ENCODE measurements around the gene VPS11.

DNA sequence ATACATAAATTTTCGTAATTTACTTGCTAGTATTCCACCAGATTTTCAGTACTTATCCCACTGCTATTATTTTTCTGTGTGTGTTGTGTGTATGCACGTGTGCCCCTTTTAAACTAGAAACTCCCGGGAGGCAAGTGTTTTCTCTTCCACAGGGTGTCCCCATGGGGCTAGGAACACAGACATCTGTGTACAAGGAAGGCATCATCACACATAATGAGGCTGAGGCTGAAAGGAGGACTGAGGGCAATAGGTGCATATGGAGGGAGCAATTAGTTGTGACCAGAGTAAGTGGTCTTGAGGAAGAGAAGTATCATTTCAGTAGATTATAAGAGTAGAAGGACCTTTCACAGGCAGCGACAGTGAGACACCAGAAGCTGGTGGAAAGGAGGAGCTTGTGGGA lies 36.2 kb downstream of the VPS11 start:
- TF ChIP-seq, protein P1, sequence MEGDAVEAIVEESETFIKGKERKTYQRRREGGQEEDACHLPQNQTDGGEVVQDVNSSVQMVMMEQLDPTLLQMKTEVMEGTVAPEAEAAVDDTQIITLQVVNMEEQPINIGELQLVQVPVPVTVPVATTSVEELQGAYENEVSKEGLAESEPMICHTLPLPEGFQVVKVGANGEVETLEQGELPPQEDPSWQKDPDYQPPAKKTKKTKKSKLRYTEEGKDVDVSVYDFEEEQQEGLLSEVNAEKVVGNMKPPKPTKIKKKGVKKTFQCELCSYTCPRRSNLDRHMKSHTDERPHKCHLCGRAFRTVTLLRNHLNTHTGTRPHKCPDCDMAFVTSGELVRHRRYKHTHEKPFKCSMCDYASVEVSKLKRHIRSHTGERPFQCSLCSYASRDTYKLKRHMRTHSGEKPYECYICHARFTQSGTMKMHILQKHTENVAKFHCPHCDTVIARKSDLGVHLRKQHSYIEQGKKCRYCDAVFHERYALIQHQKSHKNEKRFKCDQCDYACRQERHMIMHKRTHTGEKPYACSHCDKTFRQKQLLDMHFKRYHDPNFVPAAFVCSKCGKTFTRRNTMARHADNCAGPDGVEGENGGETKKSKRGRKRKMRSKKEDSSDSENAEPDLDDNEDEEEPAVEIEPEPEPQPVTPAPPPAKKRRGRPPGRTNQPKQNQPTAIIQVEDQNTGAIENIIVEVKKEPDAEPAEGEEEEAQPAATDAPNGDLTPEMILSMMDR (IDR thresholded peaks at IDR 0.05): no peak
- TF ChIP-seq POLR2A (IDR thresholded peaks at IDR 0.05): no peak
